SK-N-DZ (cell line): ENCODE data around the gene CDK4. TPM values are rescaled to one million over a fixed set of nuclear protein-coding genes. Genes with fewer than 3 reads are reported as not detected.
"Not testable (repeated sequence)": the region's sequence is repeated elsewhere in the genome, so short reads cannot be mapped to it uniquely, and the experiment has no call there.

ENCODE experiments used
- DNase-seq: peaks from one replicate; pipeline ENCODE4 v3.0.0-alpha.2; 2015; ENCODE audit warnings: low spot score
- polyA plus RNA-seq, 2 experiments: library from polyadenylated mRNA; depleted of rRNA; stranded (reverse); fragments of >200 nt; gene quantifications; 2 replicates each; pipeline ENCODE4 v1.2.3, GENCODE V29; 2014

The CDK4 gene
- polyA plus RNA-seq (2014; cell fraction: cytosol; rRNA removed) = 521 and 557 TPM in 2 replicates
- polyA plus RNA-seq (2014; cell fraction: nucleus; rRNA removed) = 182 and 296 TPM in 2 replicates

DNA sequence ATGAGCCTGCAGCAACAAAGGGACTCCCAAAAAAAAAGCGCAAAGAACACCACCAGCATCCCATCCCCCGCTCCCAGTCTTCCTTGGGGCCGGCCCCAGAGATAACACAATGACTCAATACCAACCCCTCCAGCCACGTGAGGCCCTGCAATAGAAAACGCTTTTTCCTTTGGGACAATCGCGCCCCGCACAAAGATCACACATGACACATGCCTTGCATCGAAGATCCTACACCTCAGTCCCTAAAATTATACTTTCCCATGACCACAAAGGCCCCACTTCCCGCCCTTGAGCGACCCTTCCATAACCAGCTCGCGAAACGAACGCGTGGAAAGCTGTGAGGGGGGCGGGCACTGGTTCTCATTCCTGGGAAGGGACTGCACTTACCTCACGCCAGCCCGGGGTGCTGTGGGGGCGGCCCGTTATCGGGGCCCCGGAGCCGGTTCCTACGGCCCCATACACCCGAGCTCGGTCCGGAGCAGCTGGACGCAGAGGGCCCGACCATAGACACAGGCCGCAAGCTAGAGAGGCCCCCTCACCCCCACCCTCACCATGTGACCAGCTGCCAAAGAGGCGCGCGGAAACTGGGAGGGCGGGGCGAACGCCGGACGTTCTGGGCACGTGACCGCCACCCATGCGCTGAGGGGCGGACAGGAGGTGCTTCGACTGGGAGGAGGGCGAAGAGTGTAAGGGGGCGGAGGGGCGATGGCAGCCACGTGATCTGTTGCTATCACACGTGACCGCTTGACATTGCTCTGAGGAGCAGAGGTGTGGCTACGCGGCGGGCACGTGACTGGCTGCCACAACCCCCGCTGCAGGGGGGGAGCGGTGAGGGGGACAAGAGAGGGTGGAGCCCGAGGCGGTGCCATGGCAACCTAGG, at the start of gene CDK4:
CDK4 (minus strand) TSS at position 523 of the 880 bp plus-strand sequence. CDS start 593 bp downstream, outside the sequence.
- DNase-seq = peak; percentile 100

DNA sequence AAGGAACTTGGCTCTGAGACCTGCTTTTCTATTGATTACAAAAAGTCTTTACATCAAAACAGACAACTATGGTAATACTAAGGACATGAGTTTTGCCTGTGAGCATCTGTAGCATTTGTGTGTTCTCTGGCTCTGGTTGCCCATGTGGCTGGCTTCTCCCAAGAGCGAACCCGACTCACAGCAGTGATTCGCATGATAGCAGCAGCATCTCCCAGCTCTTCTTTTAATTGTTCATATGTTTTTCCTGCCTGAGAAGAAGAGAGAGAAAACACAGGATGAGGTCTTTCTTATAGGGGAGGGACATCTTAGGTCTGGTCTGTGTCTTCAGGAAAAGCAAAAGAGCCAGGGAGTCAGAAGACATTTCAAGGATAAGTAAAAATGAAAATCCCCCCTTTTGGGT, 48.9 kb upstream of the CDK4 start:
- no peak for DNase-seq

GRCh38 chr12:57797933-57798332, 45.8 kb upstream of the CDK4 start:
- no peak for DNase-seq

- DNase-seq = no peak
Measured at GRCh38 chr12:57796996-57797395, 44.9 kb upstream of the CDK4 start.

GRCh38 chr12:57795354-57795753, 43.2 kb upstream of the CDK4 start:
- no peak for DNase-seq

GRCh38 chr12:57793920-57794319, 41.8 kb upstream of the CDK4 start:
- DNase-seq = no peak

DNA sequence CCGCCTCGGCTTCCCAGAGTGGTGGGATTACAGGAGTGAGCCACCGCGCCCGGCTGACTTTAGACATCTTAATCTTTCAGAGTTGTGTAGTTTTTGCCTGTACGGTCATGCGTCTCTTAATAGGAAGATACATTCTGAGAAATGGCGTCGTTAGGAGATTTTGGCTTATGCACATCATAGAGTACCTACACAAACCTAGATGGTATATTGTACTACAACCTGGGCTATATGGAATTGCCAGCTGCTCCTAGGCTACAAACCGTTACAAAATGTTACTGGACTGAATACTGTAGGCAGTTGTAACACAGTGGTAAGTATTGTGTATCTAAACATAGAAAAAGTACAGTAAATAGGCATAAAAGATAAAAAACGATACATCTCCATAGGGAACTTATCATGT, 31.8 kb upstream of the CDK4 start:
- no peak for DNase-seq

DNA sequence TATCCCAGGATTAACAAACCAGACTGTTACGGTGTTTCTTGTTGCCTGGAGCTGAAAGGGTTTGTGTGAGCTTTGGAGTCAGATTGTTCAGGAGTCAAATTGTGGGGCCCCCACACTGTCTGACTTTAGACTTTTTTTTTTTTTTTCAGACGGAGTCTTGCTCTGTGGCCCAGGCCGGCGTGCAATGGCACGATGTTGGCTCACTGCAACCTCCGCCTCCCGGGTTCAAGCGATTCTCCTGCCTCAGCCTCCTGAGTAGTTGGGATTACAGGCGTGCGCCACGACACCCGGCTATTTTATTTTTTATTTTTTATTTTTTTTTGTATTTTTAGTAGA, 31.3 kb upstream of the CDK4 start:
- no peak for DNase-seq

DNA sequence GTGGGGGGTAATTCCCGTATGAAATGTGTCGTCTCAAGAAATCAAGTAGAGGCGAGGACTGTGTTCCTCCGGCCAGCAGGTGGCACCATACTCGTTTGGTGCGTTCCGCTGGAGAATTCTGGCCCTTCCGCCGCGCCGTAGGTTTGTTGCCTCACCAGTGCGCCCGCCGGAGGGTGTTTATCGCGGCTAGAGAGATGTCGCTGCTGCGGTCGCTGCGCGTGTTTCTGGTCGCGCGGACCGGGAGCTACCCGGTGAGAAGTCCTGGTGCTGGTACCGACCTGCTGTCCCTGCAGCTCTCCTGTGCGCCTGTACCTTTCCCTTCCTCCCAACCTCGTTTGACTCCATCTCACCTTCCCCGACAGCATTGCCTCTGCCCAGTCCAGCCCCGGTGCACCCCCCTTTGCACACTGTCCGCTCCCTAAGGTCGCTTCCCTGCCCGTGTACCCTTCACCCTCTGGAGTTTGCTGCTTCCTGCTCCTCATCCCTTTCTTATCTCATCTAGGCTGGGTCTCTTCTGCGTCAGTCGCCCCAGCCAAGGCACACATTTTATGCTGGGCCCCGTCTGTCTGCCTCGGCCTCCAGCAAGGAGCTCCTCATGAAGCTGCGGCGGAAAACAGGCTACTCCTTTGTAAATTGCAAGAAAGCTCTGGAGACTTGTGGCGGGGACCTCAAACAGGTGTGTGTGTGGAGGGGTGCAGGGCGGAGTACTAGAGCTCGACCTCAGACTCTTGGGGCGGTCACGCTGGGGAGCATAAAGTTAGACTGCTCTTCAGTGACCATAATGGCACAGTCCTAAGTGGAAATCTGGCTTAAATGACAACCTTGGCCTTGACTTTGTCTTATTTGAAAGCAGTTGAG, 30.7 kb upstream of the CDK4 start, which contains the start of gene TSFM:
TSFM (plus strand) TSS at position 180 of the 858 bp plus-strand sequence; CDS start at position 195, 15 bp downstream.
- DNase-seq = peak; percentile 91

GRCh38 chr12:57782243-57782607, 30.1 kb upstream of the CDK4 start:
- DNase-seq = no peak

GRCh38 chr12:57781801-57782200, 29.7 kb upstream of the CDK4 start:
- DNase-seq = no peak

- no peak for DNase-seq
Measured at GRCh38 chr12:57781244-57781643, 29.1 kb upstream of the CDK4 start.

DNA sequence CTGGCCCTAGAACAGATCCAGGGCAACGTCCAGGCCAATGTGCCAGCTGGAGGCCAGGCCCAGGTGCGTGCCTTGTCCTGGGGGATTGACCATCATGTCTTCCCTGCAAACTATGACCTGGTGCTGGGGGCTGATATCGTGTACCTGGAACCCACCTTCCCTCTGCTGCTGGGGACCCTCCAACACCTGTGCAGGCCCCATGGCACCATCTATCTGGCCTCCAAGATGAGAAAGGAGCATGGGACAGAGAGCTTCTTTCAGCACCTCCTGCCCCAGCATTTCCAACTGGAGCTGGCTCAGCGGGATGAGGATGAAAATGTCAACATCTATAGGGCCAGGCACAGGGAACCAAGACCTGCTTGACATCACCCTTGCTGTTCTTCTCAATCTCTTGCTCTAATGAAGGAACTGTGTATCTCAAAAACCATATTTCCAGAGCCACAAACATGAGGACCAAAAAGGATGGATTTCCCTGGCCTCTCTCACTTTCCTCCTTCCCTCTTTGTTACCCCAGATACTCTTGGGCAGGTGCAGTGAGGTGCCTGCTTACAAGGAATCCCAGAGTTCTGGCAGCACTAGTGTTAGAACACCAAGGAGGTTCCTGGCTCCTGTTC, 28.3 kb upstream of the CDK4 start:
- DNase-seq = no peak

GRCh38 chr12:57779736-57780135, 27.6 kb upstream of the CDK4 start:
- no peak for DNase-seq

- DNase-seq = no peak
Measured at GRCh38 chr12:57777911-57778310, 25.8 kb upstream of the CDK4 start.

DNA sequence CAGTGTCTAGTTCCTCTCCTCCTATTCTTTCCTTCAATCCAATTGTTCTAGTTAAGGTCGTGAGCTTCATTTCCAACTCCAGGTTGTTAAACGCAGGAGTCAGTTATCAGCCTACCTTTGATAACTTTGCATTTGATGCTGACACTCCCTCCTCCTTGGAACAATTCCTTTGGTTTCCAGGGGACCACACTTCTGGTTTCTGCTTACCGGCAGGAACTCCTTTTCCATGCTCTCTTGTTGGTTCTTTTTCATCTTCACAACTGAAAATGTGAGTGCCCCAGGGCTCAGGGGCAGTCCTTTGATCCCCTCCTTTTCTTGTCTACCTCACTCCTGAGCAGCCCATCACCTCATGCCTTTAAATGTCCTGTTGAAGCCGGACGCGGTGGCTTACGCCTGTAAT, 25.3 kb upstream of the CDK4 start:
- DNase-seq = no peak

- DNase-seq = no peak
Measured at GRCh38 chr12:57776247-57776587, 24.1 kb upstream of the CDK4 start.

DNA sequence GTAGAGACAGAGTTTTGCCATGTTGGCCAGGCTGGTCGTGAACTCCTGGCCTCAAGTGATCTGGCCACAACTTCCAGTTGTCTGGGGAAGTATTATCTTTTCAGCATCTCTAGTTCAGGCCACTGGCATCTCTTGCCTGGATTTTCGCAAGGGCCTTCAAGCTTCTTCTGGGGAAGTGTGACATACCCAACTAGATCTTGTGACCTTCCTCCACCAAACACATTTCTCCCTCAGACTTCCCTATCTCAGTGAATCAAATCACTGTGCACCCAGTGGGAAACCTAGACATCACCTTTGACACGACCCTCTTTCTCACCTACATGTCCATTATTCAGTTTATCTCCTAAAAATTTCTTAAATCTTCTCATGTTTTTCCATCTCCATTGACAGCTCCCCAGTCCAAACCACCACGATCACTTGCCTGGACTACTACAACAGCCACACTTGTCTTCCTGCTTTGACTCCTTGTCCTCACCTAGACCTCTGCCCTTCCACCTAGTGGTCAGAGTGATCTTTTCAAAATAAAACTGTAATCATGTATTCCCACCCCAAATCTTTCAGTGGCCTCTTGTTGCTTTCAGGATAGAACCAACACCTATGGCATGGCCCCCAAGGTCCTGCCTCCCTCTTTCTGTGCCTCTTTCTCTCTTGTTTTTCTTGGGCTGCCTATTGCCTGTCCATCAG, 23.6 kb upstream of the CDK4 start:
- no peak for DNase-seq

GRCh38 chr12:57775044-57775443, 22.9 kb upstream of the CDK4 start:
- DNase-seq = no peak

DNA sequence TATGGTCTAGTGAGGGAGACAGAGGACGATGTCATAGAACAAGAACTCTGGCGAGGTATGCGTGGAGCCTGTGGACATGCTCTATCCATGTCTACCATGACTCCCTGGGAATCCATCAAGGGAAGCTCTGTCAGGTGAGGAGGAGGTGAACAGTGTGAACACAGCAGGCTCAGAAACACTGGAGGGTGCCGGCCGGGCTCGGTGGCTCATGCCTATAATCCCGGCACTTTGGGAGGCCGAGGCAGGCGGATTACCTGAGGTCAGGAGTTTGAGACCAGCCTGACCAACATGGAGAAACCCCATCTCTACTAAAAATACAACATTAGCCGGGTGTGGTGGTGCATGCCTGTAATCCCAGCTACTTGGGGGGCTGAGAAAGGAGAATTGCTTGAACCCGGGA, 22.5 kb upstream of the CDK4 start:
- not testable (repeated sequence) for DNase-seq
